Stimulated activated CD4-positive, alpha-beta T cell treated with anti-CD3 and anti-CD28 coated beads, Interleukin-1b, Interleukin-23, amount 100 ng/mL, for 24 hours (primary cell): ENCODE data around the gene ME3.

ENCODE experiments used
- DNase-seq, 4 experiments: peaks; one replicate each; pipeline ENCODE4 v3.0.0-alpha.2; 2020; ENCODE audit warnings: low read depth in 4 of 4, low spot score in 1 of 4

The ME3 gene

DNA sequence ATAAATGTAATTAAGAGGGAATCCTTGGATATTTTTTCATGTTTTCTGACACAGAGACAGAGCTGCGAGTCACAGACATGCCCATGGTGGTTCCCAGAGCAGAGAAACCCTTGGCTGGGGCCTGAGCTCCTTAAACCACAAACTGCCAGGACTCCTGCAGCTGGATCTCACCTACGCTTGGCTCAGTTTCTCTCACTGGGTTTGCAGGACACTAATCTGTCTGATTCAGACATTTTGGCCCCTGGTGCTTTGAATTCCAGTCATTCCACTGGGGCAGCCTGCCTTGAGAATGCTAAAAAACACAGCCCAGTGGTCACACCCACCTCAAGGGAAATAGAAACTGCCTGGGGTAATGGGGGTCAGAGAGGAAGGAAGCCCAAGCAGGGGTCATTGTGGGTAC lies 175.1 kb downstream of the ME3 start:
- no peak for DNase-seq

DNA sequence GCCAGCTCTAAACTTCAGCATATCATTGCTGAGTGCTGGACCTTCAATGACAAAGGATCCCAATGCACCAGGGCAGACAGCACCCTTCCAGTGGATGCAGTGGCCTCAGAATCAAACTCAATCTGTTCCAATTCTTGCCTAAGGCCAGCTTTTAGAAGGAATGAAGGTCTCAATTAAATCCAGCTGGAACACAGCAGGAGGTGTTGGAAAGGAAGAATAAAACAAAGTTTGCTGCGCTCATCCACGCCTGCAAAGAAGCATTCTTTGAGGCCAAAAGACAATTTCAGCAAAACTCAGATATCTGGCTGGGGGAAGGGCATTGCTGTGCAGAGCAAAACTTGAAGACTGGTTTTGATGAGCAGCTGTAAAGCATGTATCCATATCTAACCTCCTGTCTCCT lies 177.1 kb downstream of the ME3 start:
- no peak for DNase-seq

DNA sequence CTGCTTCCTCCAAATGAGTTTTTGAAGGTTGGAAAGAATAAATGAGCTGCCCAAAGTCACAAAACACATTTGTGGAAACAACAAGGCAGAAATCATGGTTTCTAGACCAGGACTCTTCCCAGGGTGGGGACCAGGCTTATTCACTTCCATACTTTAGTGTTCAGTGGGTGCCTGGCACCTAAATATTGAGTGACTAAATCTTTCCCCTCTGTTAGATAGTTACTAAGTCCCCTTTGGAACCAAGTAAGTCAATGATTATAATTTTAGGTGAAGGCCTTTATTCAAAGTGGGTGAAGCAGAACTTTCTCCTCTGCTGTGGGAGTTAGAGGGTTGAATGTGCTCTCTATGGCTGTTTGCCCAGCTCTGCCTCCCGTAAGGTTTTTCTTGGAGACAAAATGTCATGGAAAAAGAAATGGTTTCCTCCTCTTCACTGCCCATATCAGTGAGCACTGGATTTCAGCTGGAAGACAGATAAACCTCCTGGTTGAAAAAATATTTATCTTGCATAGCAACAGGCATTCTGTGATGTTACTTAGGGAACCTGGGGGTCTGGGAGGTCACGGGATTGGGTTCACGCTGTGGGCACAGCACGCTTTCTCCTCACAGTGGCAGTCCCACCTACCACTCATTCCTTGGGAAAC lies 179.9 kb downstream of the ME3 start:
- no peak for DNase-seq

DNA sequence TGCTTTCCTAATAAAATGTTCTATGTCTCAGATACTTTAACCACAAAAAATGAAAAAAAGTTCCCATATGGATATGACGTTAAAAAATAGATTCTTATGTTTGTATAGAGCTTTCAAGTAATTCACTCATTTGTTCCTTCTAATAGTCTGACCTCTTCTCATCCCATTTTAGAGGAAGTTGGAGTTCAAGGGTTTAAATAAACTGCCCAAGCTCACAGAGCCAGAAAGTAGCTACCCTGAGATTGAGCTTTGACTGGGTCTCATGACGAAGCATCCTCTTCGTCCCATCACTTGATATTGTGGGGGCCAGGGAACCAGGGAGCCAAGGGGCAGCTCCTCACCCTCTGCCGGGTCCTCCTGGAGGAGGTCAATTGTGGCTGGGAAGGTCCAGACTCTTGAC lies 181.4 kb downstream of the ME3 start:
- DNase-seq, result no peak

DNA sequence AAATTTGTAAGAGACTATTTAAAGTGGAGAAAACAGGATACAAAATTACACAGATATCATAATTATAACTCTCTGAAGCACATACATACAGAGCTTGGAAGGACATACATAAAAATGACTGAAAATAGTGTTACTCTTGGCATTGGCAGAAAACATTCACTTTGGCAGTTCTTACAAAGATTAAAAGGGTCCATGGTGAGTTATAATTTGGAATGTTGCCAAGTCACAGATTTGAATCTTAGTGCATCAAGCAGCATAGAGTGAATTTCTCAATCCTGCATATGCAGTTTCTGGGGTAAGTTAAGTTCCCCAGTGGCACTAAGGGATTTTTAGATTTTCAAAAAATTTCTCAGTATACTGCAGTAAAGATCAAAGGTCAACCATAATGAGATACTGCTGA lies 181.8 kb downstream of the ME3 start:
- DNase-seq, result no peak

DNA sequence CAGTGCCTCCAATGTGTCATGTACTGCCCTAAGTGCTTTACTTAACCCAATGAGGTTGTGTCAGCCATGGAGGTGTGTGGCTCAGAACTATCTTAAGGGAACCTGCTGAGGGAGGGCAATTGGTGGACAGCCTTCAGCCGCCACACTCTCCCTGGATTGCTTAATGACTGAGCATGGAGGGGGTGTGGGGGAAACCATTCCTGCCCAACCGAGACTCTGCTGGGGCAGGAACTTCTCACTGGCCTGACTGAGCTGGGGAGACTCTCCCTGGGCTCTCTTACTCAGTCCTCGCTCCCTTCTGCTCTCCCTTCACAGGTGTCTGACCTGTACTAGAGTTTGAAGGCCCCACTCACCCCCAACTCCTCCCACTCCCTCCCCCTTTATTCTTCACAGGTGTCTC lies 183.0 kb downstream of the ME3 start:
- DNase-seq, result no peak

DNA sequence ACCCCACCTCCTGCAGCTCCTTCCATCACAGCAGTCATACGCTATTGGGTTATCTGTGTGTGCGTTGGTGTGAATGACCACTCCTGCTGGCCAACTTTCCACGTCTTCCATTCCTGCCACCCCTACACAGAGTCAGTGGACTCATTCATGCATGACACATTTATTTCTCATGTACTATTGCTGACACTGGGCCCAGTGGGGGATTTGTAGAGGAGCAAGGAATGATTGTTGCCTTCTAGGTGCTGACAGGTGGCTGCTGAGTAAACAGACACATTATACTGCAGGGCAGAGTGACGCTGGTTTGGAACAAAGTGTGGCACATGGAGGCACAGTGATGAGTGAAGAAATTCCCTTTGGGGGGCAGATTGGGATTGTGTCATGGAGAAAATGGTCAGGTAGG lies 183.9 kb downstream of the ME3 start:
- no peak for DNase-seq

DNA sequence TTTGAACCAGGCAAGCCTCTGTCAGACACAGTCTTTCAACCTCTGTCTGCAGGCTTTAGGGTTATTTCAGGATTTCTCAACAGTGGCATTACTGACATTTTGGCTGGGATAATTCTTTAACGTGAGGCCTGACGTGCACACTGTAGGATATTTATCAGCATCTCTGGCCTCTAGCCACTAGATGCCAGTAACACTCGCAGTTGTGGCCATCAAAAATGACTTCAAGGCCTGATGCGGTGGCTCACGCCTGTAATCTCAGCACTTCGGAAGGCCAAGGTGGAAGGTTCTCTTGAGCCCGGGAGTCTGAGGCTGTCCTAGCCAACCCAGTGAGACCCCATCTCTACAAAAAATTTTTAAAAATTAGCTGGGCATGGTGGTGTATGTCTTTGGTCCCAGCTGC lies 184.7 kb downstream of the ME3 start:
- no peak for DNase-seq

DNA sequence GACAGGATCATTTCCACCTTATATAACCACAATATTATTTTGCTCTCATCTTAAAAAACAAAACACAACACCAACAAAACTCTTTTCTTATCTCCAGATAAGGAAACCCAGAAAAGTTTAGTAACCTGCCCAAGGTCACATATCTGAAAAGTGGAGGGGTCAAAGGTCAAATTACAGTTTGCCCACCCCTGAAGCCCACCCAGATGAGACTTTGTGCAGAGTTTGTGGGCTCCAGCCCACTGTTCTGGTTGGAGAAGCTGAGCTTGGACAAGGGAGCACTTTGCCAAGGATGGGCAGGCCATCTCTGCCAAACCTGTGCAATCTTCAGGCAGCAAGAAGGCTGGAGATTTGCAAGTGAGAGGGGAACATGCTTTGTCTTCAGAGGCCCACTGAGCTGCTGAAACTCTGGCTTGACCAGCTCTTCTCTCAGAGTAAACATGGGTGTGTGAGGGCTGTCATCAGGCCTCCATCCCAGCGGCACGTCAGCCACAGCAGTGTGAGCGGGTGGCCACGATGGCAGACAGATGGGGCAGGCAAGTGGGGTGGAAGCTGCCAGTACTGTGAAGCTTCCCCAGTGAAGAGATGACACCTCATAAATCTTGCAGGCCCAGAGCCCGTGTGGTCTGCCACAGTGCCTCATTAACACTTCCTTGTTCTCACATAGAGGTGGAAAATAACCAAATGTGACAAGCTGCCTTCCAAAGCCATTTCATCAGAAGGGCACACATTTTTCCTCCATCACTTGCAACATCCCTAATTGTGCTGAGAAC lies 186.0 kb downstream of the ME3 start:
- no peak for DNase-seq

DNA sequence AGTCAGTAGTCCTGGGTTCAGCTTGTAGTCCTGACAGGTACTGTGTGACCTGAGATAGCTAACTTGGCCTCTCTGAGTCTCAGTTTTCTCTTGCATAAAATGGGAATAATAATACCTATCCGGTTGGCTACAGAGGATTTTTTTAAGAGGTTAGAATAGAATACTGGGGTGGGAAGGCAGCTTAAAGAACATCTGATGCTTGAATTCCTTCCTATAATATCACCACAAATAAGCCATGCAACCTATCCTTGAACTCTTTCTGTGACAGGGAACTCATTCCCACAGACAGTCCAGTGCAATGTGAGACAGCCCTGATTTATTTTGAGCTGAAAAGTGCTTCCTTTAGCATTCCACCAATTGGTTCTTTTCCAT lies 187.6 kb downstream of the ME3 start:
- DNase-seq, result no peak

DNA sequence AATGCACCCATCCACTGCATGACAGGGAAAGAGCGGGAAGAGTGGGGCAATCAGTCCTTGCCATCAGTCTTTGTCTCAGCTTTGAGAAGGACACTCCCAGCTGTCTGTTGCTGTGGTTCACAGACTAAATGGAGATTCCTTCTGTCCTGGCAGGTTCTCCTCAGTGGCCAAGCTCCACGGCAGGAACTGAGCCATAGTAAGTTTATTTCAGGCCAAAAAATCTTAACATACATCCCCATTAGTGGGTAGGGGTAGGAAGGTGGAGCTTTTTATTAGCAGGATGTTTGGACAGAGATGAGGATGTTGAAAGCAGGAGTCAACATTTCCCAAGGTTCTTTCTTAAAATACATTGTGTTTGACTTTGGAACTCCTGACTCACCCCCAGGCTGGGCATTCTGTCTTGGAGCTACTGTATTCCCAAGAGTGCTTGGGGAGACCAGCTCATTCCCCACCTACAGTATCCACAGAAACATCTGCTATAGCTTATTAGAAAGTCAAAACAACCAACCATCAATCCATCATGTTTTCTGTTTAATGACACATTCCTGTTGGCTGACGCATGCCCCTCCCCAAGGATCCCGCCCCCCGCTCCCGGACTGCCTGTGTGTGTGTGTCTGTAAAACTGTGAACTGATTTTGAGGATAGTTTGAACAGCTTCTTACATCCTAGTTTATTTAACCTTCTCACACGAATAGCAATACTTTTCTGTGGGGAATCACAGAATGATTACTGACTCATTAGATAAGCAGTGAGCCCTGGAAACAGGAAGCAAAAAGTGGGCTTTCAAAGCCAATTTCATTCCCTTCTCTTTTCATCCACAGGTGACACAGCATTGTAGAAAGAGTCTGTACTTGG lies 188.2 kb downstream of the ME3 start:
- DNase-seq, result no peak

DNA sequence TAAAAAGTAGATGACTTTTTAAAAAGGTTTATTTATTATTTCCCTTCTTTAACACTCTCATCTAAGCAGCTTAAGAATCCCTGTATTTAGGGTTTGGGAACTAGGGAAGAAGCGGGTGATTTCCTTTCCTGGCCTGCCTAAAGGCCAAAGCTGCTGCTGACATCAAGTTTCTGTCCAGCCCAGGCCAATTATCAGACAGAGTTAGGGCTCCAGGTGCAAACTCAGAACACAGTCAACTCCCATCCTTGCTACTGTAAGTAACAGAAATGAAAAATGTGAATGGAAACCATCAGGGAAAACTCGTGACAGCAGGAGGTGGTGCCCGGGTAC lies 188.8 kb downstream of the ME3 start:
- no peak for DNase-seq

DNA sequence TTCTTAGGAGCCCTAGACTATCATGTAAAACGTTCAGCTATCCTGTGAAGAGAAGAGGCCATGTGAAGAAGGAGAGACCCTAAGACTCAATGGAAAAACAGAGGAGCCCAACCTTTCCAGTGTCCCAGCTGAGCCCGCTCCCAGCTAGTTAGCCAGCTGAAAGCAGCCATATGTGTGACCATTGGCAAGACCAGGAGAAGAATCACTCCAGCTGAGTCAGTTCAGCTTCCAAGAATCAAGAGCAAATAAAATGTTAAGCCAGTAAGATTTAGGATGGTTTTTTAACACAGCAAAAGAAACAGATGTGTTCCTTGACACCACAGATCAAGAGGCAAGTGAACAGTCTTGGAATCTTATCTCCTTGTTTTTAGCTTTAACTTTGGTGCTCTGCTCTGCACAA lies 189.7 kb downstream of the ME3 start:
- DNase-seq, result no peak

DNA sequence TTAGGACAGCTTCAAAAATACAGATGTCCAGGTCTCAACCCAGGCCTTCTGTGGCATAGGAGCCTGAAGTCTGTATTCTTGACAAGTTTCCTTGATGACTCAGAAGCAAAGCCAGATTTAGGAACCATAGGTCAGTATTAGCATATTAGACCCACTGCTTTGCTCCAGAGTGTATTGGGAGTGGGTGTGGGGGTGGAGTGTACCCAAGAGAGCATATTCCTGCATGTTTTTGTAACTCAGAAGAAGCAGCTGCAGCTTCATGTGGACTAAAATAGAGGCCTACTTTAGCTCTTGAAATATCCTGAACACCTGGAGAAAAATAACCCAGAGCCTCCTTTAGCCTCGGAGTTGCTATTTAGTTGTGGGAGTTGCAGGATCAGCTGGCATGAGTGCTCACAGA lies 191.0 kb downstream of the ME3 start:
- no peak for DNase-seq

DNA sequence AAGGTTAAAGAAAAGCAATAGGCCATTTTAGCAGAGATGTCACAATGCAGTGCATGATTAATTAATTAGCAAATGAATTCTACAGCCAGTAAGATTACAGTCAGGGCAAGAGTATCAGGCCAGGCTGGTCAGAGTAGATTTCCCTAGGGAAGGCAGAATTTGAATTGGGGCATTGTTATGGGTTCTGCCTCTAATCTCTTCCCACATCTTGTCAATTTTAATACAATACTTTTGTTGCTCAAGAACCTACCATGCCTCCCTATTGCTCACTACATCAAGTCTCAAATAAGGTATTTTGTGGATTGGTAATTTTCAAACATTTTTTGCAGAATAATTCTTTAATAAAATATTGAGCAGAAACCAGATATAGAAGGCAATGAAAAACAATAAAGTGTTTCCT lies 194.1 kb downstream of the ME3 start:
- no peak for DNase-seq

DNA sequence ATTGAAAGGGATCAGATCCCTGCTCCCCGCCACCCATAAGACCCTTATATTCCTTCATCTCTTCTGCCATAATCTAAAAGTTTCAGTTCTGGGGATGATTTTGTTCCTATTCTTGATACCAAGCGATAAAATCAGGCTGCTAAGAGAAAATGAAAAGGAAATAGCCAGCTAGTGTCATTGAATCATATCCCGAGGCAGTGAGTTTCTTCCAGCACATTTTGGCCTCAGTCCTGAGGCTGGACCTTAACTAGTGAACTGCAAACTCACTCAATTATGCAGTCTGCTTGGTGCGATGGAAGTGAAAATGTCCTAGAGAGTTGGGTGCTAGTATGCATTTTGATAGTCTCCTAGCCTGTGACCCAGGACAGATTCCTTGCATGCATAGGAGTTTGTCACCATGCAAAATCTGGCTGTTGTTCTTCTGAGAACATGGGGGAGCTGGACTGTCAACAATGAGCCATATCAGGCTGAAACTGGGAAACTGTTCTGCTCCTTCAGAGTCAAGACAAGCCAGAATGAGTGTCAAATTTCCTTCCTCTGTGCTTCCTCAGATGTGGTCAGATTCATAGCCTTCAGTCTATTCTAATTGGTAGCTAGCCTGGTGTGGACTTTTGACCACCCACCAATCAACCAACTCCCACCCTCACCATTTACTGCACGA lies 194.8 kb downstream of the ME3 start:
- no peak for DNase-seq

DNA sequence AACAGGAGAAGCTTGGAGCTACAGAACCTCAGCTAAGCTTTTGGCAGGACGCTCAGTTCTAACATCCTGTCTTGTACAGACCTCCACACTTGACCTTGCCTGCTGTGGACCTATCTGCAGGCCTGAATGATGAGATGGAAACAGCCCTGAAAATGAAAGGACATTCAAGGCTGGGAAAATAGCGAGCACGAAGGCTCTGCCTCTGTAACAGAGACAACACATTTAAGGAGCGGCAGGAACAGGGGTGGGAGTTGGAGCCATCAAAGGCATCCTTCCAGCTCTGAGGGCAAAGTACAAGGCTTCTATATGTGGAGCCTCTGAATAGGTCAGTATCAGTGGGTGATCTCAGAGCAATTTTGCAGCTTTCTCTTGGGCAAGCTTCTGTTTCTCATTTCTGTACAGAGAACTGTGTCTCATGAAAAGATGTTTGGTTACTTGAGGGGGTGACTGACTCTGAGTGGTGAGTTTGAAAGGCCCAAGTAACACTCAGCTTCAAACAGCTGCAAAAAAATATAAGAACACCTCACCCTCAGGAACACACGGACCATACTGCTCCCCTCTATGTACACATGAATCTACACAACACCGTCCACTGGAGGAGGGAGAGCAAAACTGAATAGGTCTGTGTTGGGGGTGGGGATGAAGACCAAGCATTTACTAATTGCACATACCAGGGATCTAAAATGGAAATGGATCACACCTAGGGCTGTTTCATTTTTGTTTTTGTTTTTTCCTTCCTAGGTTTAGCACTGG lies 196.1 kb downstream of the ME3 start:
- DNase-seq, result no peak

DNA sequence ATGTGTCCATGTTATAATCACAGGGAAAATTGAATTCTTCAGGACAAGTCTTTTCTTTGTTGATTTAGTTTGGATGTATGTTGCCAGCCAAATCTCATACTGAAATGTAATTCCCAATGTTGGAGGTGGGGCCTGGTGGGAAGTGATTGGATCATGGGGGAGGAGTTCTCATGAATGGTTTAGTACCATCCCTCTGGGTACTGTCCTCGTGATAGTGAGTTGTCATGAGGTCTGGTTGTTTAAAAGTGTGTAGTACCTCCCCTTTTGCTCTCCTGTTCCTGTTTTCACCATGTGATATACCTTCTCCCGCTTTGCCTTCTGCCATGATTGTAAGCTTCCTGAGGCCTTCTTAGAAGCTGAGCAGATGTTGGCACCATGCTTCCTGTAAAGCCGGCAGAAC lies 197.4 kb downstream of the ME3 start:
- no peak for DNase-seq

DNA sequence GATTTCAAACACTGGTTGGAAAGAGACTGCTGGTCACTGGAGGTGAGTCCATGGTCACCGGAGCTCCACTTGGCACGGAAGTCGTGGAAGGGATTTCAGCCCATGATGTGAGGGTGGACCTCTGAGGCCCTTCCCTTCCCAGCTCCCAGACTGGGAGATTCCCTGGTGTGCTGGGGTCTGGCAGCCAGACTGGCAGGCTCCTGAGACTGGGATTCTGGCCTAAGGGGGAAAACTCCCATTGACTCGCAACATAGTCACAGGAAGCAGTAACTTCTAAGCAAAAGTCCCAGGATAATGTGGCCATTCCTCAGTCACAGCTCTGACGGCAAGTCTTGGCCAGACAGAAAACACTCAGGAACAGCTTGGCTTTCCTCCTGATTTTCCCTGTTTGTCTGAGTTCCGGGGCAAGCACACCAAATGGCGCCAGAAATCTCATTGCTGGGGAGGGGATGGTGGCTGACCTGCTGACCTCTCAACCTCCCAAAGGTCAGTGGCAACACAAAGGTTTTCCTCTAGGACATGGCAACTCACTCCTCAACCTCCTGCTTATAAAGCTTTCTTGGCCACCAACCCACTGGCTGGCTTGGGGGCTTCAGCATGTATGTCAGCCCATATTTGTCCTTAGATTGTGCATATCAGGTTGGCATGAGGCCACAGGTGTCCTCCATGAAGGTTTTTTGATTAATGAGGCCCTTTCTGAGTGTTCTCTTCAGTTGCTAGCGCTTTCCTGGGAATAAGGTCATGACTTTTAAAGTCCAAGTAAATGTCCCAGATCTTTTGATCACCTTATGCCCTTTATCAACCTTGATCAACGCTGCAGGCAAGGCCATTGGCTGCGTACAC lies 198.2 kb downstream of the ME3 start:
- DNase-seq, result no peak
